SK-MEL-5 (cell line): ENCODE data around the gene ACD. TPM values are rescaled to one million over a fixed set of nuclear protein-coding genes. Genes with fewer than 3 reads are reported as not detected.
A peak's percentile ranks its signal among the peaks of the same experiment; 100 is the strongest.
"Not testable (repeated sequence)": the region's sequence is repeated elsewhere in the genome, so short reads cannot be mapped to it uniquely, and the experiment has no call there.

Source experiments
- DNase-seq: peaks from one replicate; pipeline ENCODE4 v3.0.0-alpha.2; 2016; ENCODE audit warnings: low read depth, low spot score
- in situ Hi-C: cut with HindIII; loops from 2 replicates; pipeline ENCODE4 v1.10.0; 2016; ENCODE audit warnings: low sequenced_read_pairs, high pct_unique_total_duplicates, low pct_unique_long_range_greater_than_20kb
- polyA plus RNA-seq, 2 experiments: library from polyadenylated mRNA; depleted of rRNA; stranded (reverse); fragments of >200 nt; gene quantifications; 2 replicates each; pipeline ENCODE4 v1.2.3, GENCODE V29; 2015
- total RNA-seq: library from RNA; depleted of rRNA; stranded (reverse); fragments of >200 nt; shearing (Covaris generic); gene quantifications from 2 replicates; pipeline ENCODE4 v1.2.3, GENCODE V29; 2014; rRNA removed

The ACD gene
- total RNA-seq: 17.4 and 18.3 TPM in 2 replicates
- polyA plus RNA-seq (2015; cell fraction: cytosol; rRNA removed): 28.3 and 32.4 TPM in 2 replicates
- polyA plus RNA-seq (2015; cell fraction: nucleus; rRNA removed): 54.0 and 62.9 TPM in 2 replicates

DNA sequence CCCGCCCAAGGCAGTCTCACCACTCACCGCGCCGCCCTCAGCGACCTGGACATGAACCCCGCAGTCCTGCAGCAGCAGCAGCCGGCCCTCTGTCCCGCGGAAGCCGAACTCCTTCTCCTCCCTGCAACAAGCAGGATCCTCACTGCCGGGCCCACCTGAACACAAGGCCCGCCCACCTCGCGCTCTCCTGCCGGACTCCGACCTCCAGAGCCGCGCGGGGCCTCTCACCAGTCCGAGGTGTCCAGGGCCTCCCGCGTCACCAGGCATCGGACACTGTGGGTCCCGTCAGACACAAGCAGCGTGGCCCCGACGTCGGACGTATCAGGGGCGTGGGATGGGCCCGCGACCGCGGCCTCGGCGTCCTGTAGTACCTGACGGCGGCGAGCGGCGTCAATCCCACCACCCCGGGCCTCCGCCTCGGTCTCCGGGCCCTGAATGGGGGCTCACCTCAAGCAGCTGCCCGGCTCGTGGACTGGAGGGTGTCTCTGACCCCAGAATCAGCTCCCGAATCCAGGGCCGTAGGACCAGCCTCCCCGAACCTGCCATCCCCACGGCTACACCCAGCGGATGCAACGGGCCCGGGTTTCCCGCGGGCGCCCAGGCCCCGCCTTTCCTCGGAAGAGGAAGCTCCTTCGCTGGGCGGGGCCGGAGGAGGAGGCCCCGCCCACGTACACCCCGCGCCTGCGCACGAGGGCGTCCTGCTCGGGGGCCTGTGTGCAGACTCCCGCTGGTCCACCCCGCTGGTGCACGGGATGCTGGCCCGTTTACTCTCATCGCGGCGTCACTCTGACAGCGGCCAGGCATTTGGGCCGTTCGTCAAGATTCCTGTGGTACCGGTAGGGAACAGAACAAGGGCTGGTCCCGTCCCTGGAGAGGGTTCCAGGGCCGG lies at the start of gene ACD:
Gene ACD, minus strand, starts transcription at position 586 of the 889 bp plus-strand sequence. Its CDS starts 40 bp downstream, at position 546.
- DNase-seq: peak; percentile 86
- in situ Hi-C loops: no loop called here

DNA sequence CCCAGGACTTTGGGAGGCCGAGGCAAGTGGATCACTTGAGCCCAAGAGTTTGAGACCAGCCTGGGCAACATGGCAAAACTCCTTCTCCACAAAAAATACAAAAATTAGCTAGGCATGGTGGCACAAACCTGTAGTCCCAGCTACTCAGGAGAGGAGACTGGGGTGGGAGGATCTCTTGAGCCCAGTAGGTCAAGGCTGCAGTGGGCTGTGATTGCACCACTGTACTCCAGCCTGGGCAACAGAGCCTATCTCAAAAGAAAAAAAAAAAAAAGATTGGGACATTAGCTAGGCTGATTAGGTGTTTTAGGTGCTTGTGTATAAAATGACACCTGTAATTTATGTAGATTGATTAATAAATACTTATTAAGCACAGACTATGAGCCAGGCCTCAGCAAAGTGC lies 49.0 kb upstream of the ACD start:
- in situ Hi-C loops: no loop called here
- DNase-seq: no peak

DNA sequence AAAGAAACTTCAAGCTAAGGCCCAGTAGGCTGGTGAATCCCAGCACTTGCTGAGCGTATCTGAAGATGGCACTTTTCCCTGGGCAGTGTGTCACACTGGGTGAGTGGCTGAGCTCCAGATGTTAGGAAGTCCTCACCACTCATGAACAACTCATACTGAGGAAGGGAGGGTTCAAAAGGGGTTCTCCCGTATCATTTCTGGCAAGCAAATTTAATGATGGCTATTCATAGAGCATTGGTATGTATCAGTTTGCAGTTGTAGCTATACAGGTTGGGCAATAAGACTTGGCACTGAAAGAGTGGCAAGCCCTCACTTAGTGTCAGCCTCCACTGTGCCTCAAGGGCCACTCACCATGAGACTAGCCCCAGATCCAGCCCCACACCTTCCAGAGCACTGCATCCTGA lies 48.3 kb upstream of the ACD start:
- in situ Hi-C loops: no loop called here
- no peak for DNase-seq

- in situ Hi-C loops: no loop called here
- no peak for DNase-seq
Observed at GRCh38 chr16:67707790-67708189, 47.7 kb upstream of the ACD start.

- DNase-seq: no peak
- in situ Hi-C loops: no loop called here
Observed at GRCh38 chr16:67707210-67707609, 47.1 kb upstream of the ACD start.

- in situ Hi-C loops: no loop called here
- no peak for DNase-seq
Observed at GRCh38 chr16:67704110-67704509, 44.0 kb upstream of the ACD start.

DNA sequence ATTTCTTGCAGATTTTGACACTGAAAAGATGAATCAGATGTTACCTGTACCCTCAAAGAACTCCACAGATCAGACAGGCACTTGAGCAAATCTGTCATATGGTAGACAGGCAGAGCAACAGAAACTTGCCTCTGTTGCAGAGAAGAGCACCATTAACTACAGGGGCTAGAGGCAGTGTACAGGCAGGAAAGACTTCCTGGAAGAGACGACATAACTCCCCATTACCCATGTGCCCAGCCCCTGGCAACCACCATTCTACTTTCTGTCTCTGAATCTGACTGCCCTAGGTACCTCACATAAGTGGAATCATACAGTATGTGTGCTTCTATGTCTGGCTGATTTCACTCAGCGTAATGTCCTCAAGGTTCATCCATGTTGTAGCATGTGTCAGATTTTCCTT lies 43.6 kb upstream of the ACD start:
- DNase-seq: no peak
- in situ Hi-C loops: no loop called here

DNA sequence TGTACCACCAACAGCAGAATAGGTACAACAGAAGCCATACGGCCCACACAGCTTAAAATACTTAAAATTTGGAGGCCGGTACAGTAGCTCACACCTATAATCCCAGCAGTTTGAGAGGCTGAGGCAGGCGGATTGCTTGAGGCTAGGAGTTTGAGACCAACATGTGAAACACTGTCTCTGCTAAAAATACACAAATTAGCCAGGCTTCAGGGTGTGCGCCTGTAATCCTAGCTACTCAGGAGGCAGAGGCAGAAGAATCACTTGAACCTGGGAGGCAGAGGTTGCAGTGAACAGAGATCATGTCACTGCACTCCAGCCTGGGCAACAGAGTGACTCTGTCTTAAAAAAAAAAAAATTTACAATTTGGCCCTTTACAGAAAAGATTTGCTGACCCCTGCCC lies 42.1 kb upstream of the ACD start:
- DNase-seq: no peak
- in situ Hi-C loops: no loop called here

- in situ Hi-C loops: no loop called here
- DNase-seq: no peak
Observed at GRCh38 chr16:67701420-67701819, 41.4 kb upstream of the ACD start.

GRCh38 chr16:67699265-67699664 lies 39.2 kb upstream of the ACD start:
- in situ Hi-C loops: no loop called here
- DNase-seq: no peak

GRCh38 chr16:67697422-67698185 lies 37.5 kb upstream of the ACD start:
- DNase-seq: no peak
- in situ Hi-C loops: no loop called here

DNA sequence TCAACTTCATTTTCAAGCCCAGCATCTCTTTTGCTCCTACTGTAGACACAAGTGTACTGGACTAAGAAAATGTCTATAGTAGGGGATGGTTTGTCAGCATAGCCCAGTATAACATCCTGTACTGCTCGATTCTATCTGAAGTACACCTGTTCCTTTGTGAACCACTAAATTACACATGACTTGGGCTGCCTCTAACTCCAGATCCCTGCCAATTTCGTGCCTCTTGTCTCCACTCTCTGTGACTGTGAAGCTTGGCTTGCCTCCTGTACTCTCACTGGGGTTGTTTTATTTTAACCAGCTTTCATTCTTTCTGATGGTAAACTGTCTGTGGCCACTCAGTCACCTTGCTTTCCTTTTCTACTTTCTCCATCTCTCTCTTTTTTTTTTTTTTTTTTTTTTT lies 34.6 kb upstream of the ACD start:
- no peak for DNase-seq
- in situ Hi-C loops: no loop called here

GRCh38 chr16:67693517-67694285 lies 33.6 kb upstream of the ACD start:
- DNase-seq, in situ Hi-C loops: not testable (repeated sequence)

GRCh38 chr16:67685388-67686112 lies 25.5 kb upstream of the ACD start:
- DNase-seq: no peak
- in situ Hi-C loops: no loop called here

- in situ Hi-C loops: no loop called here
- DNase-seq: no peak
Observed at GRCh38 chr16:67683767-67684166, 23.7 kb upstream of the ACD start.

- in situ Hi-C loops: no loop called here
- DNase-seq: no peak
Observed at GRCh38 chr16:67679935-67680897, 20.2 kb upstream of the ACD start.
